Measurements from ENCODE around the gene SETD1B.
"Not testable (repeated sequence)": the region's sequence is repeated elsewhere in the genome, so short reads cannot be mapped to it uniquely, and the experiment has no call there.

SETD1B gene

DNA sequence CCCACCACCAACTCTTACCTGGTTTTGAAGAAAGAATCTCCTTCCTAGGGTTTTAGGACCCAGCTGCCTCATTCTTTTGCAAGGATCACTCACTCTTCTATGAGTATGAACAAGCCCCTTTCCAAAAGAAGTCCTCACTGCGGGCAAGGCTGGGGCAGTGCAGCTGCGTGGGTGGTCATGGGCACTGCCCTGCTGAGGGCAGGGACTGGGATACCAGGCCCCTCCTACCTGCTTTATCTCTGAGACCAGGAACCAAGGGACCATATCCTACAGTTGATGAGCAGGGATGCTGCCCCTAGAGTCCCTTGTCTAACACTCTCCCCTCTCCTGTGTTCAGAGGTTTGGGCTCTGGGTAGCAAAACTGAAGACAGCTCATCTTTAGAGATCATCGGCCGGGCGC lies 34.3 kb downstream of the SETD1B start:
- H3K27ac Mint-ChIP-seq: no peak overlapping the region
- no peaks in the 10 kb centered on the region for H3K9me3 Mint-ChIP-seq
- H3K4me3 Mint-ChIP-seq: peak overlapping the region in 1 of 2 donors; percentile 8
- H3K4me1 Mint-ChIP-seq (ENCODE audit: low read depth in 2 of 2): peaks cover 13 to 16% of the 10 kb centered on the region in 2 donors
- DNase-seq: no peak
- no peaks in the 10 kb centered on the region for H3K27me3 Mint-ChIP-seq
- H3K36me3 Mint-ChIP-seq (ENCODE audit: insufficient read depth): peaks cover 4% of the 10 kb centered on the region
- no peak for ATAC-seq (replicated peaks)

DNA sequence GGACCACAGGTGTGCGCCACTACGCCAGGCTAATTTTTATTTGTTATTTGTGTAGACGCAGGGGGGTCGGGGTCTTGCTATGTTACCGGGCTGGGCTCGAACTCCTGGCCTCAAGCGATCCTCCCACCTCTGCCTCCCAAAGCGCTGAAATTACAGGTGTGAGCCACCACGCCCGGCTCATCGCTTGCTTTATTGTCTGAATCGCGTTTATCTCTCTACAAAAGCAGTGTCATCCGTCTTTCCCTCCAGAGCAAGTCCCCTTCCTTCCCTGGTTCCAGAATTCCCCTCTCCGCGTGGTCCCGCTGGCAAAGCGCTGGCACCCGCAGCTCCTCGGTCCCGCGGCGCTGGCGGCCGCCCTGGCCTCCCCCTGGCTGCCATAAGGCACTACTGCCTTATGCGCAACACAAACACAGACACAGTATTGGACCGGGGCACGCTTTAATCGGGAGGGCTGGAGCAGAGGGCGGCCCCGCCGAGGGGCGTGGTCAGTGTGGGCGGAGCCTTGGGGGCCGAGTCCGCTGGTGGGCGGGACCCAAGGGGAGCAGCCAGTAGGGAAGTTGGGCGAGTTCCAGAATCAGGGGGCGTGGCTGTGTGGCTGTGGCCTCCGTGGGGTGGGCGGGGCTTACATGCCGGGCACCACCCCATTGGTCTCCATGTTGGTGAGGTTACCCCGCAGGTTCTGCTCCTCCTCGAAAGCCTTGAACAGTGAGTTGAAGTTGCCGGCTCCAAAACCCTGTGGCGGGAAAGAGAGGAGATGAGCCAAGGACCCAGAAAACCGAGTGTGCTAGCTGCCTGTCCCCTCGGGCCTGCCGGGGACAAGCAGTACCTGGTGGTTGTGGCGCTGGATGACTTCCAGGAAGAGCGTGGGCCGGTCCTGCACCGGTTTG lies 35.5 kb downstream of the SETD1B start:
- peak overlapping the region; percentile 84 to 90 for H3K27ac Mint-ChIP-seq
- H3K27me3 Mint-ChIP-seq: no peaks in the 10 kb centered on the region
- peak; percentile 95 for ATAC-seq (replicated peaks)
- peaks cover 13 to 16% of the 10 kb centered on the region in 2 donors for H3K4me1 Mint-ChIP-seq (ENCODE audit: low read depth in 2 of 2)
- DNase-seq: peak; percentile 99 to 100 (median 100)
- peak overlapping the region; percentile 95 to 98 for H3K4me3 Mint-ChIP-seq
- H3K9me3 Mint-ChIP-seq: no peaks in the 10 kb centered on the region
- H3K36me3 Mint-ChIP-seq (ENCODE audit: insufficient read depth): peaks cover 4% of the 10 kb centered on the region

DNA sequence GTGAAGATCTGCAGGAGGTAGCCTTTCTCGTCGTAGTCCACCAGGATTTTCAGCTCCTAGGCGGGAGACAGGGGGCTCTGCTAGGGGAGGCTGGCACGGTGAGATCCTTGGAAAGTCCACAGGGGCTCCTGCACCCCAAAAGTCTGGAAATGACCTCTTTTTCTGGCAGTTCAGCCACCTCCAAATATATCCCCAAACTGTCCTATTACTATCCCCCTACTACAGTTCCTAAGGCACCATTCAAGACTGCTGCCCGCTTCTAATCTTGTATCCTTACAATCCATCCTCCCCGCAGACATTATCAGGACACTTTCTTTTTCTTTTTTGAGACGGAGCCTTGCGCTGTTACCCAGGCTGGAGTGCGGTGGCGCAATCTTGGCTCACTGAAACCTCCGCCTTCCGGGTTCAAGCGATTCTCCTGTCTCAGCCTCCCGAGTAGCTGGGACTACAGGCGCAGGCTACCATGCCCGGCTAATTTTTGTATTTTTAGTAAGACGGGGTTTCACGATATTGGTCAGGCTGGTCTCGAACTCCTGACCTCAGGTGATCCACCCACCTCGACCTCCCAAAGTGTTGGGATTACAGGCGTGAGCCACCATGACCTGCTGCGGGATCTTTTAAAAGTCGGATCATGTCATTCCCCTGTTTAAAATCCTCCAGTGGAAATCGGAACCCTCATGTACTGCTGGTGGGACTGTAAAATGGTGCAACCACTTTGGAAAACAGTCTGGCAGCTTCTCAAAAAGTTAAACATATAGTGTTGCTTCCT lies 36.4 kb downstream of the SETD1B start:
- no peaks in the 10 kb centered on the region for H3K27me3 Mint-ChIP-seq
- DNase-seq (no peak), ATAC-seq (replicated peaks) (no peak)
- H3K4me3 Mint-ChIP-seq: peak overlapping the region; percentile 95 to 98
- peaks cover 13 to 16% of the 10 kb centered on the region in 2 donors for H3K4me1 Mint-ChIP-seq (ENCODE audit: low read depth in 2 of 2)
- H3K9me3 Mint-ChIP-seq: no peaks in the 10 kb centered on the region
- H3K36me3 Mint-ChIP-seq (ENCODE audit: insufficient read depth): peaks cover 4% of the 10 kb centered on the region
- H3K27ac Mint-ChIP-seq: peak overlapping the region; percentile 84 to 90

DNA sequence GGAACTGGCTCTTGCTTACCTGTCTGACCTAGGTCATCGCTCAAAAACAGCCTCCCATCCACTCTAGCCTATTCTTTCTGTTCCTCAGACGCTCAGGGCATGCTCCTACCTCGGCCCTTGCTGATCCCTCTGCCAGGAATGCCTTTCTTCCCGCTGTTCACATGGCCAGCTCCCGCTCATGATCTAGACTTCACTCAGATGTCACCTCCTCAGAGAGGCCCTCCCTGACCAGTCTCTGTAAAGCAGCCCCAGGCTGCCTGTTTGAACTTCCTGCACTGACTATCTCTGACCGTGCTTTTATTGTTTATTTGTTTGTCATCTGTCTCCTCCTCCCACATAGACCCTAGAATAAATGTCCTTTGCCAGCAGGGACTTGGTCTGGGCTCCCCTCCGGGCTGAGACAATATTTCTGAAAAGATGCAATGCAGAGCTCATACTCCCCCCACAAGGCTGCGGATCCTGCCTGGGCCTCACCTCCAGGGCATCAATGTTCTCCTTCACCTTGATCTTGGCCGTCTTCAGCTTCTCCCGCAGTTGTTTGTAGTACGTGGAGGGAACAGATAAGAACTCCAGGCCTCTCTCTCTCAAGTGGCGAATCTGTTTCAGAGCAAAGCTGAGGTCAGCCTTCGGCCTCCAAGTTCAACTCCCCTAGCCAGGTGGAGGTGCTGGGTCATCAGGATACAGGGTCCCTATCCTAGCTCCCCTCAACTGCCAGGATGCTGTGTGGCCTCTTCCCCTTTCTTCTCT lies 39.6 kb downstream of the SETD1B start:
- Mint-ChIP-seq H3K9me3 (no peaks in the 10 kb centered on the region), H3K27me3 (no peaks in the 10 kb centered on the region), H3K27ac (no peak overlapping the region), H3K4me3 (no peak overlapping the region), H3K4me1 (ENCODE audit: low read depth in 2 of 2) (peaks cover 13 to 16% of the 10 kb centered on the region in 2 donors), H3K36me3 (ENCODE audit: insufficient read depth) (peaks cover 4% of the 10 kb centered on the region)
- no peak for DNase-seq
- ATAC-seq (replicated peaks): no peak

- H3K36me3 Mint-ChIP-seq (ENCODE audit: insufficient read depth): no peaks in the 10 kb centered on the region
- no peak for ATAC-seq (replicated peaks)
- no peaks in the 10 kb centered on the region for H3K9me3 Mint-ChIP-seq
- no peaks in the 10 kb centered on the region for H3K4me1 Mint-ChIP-seq (ENCODE audit: low read depth in 2 of 2)
- H3K27ac Mint-ChIP-seq: no peak overlapping the region
- H3K4me3 Mint-ChIP-seq: no peak overlapping the region
- DNase-seq: no peak
- H3K27me3 Mint-ChIP-seq: no peaks in the 10 kb centered on the region
Observed at GRCh38 chr12:121845701-121846100, 41.9 kb downstream of the SETD1B start.

DNA sequence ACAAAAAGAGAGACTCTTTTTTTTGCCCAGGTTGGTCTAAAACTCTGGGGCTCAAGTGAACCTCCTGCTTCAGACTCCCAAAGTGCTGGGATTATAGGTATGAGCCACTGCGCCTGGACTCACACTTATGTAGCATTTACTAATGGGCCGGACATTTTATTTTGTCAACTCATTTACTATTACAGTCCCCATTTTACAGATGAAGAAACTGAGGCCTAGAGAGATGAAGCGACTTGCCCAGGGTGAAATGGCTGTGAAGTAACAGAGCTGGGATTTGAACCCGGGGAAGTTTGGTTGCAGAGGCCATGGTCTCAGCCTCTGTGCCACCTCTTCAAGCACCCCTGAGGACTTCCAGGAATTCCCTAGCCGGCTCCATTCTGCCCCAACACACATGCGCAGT lies 45.4 kb downstream of the SETD1B start:
- H3K36me3 Mint-ChIP-seq (ENCODE audit: insufficient read depth): no peaks in the 10 kb centered on the region
- H3K4me3 Mint-ChIP-seq: no peak overlapping the region
- no peaks in the 10 kb centered on the region for H3K4me1 Mint-ChIP-seq (ENCODE audit: low read depth in 2 of 2)
- H3K9me3 Mint-ChIP-seq: no peaks in the 10 kb centered on the region
- H3K27me3 Mint-ChIP-seq: no peaks in the 10 kb centered on the region
- no peak for ATAC-seq (replicated peaks)
- DNase-seq: no peak
- no peak overlapping the region for H3K27ac Mint-ChIP-seq

DNA sequence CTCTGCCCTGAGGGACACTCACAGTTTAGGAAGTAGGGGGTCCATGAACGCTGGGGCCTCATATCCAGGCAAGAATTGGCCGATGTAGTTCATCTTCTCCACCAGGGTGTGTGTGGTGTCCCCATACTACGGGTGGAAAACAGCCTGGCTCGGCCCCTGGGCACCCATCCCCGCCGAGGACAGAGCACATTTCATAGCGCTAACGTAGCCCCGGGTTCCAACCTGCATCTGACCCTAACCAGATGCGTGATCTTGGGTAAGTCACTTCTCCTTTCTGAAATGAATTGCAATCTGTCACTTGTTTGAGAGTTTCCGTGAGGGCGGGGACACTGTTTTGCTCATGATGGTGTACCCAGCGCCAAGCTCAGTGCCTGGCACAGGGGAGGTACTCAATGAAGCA lies 45.9 kb downstream of the SETD1B start:
- H3K9me3 Mint-ChIP-seq: no peaks in the 10 kb centered on the region
- DNase-seq (no peak), ATAC-seq (replicated peaks) (no peak)
- H3K4me1 Mint-ChIP-seq (ENCODE audit: low read depth in 2 of 2): no peaks in the 10 kb centered on the region
- no peak overlapping the region for H3K4me3 Mint-ChIP-seq
- H3K27ac Mint-ChIP-seq: no peak overlapping the region
- no peaks in the 10 kb centered on the region for H3K27me3 Mint-ChIP-seq
- no peaks in the 10 kb centered on the region for H3K36me3 Mint-ChIP-seq (ENCODE audit: insufficient read depth)

GRCh38 chr12:121852392-121852791 lies 48.6 kb downstream of the SETD1B start:
- not testable (repeated sequence) for H3K4me3 Mint-ChIP-seq; ATAC-seq (replicated peaks); H3K4me1 Mint-ChIP-seq (ENCODE audit: low read depth in 2 of 2); H3K27me3 Mint-ChIP-seq; H3K36me3 Mint-ChIP-seq (ENCODE audit: insufficient read depth); H3K27ac Mint-ChIP-seq; DNase-seq; H3K9me3 Mint-ChIP-seq

- peaks cover 4% of the 10 kb centered on the region for H3K36me3 Mint-ChIP-seq (ENCODE audit: insufficient read depth)
- H3K4me3 Mint-ChIP-seq: no peak overlapping the region
- peaks cover 0 to 10% of the 10 kb centered on the region in 2 donors for H3K27me3 Mint-ChIP-seq
- DNase-seq: no peak
- H3K27ac Mint-ChIP-seq: no peak overlapping the region
- ATAC-seq (replicated peaks): no peak
- peaks cover 0 to 2% of the 10 kb centered on the region in 2 donors for H3K4me1 Mint-ChIP-seq (ENCODE audit: low read depth in 2 of 2)
- H3K9me3 Mint-ChIP-seq: no peaks in the 10 kb centered on the region
Observed at GRCh38 chr12:121857322-121858246, 53.8 kb downstream of the SETD1B start.

DNA sequence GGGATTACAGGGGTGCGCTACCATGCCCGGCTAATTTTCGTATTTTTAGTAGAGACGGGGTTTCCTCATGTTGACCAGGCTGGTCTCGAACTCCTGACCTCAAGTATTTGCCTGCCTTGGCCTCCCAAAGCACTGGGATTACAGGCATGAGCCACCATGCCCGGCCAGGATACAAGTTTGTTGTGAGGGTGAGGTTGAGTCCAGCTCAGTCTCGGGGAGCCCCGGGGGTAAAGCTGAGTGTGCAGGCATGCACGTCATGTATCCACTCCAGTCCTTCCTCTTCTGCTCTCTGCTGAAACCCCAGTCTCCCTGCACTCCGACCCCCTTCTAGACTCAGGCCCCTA lies 54.5 kb downstream of the SETD1B start:
- Mint-ChIP-seq H3K27me3 (peaks cover 0 to 10% of the 10 kb centered on the region in 2 donors), H3K27ac (no peak overlapping the region), H3K36me3 (ENCODE audit: insufficient read depth) (peaks cover 4% of the 10 kb centered on the region), H3K9me3 (no peaks in the 10 kb centered on the region), H3K4me1 (ENCODE audit: low read depth in 2 of 2) (peaks cover 0 to 2% of the 10 kb centered on the region in 2 donors), H3K4me3 (no peak overlapping the region)
- no peak for DNase-seq
- no peak for ATAC-seq (replicated peaks)

DNA sequence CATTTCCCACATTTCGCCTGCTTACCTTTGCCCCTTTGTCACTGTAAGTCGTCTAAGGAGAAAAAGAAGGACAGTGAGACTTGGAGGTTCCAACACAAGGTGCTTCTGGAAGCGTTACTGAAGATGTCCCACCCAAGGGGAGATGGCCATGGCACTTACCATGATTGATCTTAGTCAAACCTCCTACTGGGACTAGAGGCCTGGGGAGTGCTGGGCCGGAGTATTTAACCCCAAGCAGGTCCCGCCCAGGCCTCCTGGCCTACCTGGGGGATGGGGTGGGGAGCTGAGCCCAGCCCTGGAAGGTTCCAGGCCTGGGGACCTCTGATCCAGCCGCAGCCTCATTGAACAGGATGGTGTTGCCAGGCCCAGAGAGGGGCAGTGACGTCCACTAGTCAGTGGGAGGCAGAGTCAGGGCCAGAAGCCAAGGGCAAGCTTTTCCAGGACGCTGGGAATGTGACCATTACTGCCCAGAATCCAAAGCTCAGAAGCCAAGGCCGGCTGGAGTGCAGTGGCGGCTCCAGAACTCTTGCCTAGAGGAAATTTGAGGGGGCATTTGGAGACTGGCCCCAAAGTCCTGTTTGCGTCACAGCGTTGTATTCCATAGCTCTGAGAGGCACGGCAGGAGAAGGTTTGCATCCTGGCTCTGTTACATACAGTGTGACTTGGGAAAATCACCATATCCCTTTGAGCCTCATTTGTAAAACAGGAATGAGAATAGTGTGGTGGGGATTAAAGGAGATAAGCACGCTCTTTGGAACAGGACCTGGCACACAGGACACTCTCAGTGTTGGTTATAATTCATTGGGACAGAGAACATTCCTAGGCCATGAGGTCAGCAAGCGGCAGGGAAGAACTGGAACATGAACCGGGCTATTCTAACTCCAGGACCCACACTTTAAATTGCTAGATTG lies 55.1 kb downstream of the SETD1B start, which contains the start of gene HPD:
TSS of gene HPD (minus strand) at position 198 of the 911 bp plus-strand sequence. CDS start at position 162, 36 bp downstream.
- no peak for DNase-seq
- peaks cover 0 to 2% of the 10 kb centered on the region in 2 donors for H3K4me1 Mint-ChIP-seq (ENCODE audit: low read depth in 2 of 2)
- peaks cover 0 to 10% of the 10 kb centered on the region in 2 donors for H3K27me3 Mint-ChIP-seq
- H3K9me3 Mint-ChIP-seq: no peaks in the 10 kb centered on the region
- no peak within 1 kb of the TSS for H3K4me3 Mint-ChIP-seq
- no peak within 1 kb of the TSS for H3K27ac Mint-ChIP-seq
- ATAC-seq (replicated peaks): no peak
- peaks cover 4% of the 10 kb centered on the region for H3K36me3 Mint-ChIP-seq (ENCODE audit: insufficient read depth)

GRCh38 chr12:121860257-121860656 lies 56.4 kb downstream of the SETD1B start:
- DNase-seq (no peak), ATAC-seq (replicated peaks) (no peak)
- Mint-ChIP-seq H3K4me3 (no peak overlapping the region), H3K27ac (no peak overlapping the region), H3K9me3 (no peaks in the 10 kb centered on the region), H3K4me1 (ENCODE audit: low read depth in 2 of 2) (peaks cover 0 to 2% of the 10 kb centered on the region in 2 donors), H3K36me3 (ENCODE audit: insufficient read depth) (peaks cover 3% of the 10 kb centered on the region), H3K27me3 (peaks cover 0 to 10% of the 10 kb centered on the region in 2 donors)

All from effector memory CD8-positive, alpha-beta T cell (primary cell).